ENCODE results near the gene RPL13A.
A peak's percentile ranks its signal among the peaks of the same experiment; 100 is the strongest.

DNA sequence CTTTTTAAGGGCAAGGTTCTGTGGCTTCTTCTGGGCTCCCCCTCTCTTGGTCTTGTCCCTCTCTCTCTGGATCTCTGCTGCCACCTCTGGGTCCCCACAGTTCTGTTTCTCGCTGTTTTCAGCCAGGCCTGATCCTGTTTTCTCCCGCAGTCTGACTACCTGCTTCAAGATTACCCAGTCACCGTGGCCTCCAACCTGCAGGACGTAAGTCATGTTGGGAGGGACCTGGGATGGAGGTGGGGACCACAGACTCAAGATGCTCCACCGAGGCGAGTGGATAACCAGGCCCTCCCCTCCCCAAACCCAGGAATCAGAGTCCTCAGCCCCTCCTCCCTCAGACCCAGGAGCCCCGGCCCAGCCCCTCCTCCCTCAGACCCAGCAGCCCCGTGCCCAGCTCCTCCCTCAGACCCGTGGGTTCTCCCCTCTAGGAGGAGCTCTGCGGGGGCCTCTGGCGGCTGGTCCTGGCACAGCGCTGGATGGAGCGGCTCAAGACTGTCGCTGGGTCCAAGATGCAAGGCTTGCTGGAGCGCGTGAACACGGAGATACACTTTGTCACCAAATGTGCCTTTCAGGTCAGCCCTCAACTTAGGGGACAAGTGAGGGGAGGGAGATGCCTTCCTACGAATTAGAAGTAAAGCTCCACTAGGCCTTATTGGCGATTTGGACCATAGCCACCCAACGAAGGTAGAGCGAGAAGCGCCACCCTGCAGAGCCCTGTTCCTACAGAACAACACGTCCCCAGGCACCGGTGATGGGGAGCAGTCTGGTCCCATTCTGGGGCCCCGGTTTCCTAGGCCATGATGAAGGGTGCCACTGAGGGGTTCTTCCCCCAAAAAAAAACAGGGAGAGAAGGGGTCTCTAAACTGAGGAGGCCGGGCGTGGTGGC, 11.2 kb upstream of the RPL13A start:
- TF ChIP-seq, protein P1, sequence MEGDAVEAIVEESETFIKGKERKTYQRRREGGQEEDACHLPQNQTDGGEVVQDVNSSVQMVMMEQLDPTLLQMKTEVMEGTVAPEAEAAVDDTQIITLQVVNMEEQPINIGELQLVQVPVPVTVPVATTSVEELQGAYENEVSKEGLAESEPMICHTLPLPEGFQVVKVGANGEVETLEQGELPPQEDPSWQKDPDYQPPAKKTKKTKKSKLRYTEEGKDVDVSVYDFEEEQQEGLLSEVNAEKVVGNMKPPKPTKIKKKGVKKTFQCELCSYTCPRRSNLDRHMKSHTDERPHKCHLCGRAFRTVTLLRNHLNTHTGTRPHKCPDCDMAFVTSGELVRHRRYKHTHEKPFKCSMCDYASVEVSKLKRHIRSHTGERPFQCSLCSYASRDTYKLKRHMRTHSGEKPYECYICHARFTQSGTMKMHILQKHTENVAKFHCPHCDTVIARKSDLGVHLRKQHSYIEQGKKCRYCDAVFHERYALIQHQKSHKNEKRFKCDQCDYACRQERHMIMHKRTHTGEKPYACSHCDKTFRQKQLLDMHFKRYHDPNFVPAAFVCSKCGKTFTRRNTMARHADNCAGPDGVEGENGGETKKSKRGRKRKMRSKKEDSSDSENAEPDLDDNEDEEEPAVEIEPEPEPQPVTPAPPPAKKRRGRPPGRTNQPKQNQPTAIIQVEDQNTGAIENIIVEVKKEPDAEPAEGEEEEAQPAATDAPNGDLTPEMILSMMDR (conservative IDR thresholded peaks at IDR 0.05; ENCODE audit: low read length) = peak; percentile 69
- no peak for TF ChIP-seq EZH2phosphoT487 (IDR thresholded peaks at IDR 0.05; ENCODE audit: borderline replicate concordance, low read depth, low read length)
